Breast epithelium (tissue), 3 donors: ENCODE measurements around the gene ISG20.

Experiments
- CTCF ChIP-seq, 3 donors: fragments of 450-650 bp; IDR thresholded peaks; one replicate each; pipeline ENCODE4 v1.5.1; 2016 to 2017; ENCODE audit warnings: antibody characterized with exemption in 3 of 3, mild to moderate bottlenecking in 3 of 3, moderate library complexity in 3 of 3
- POLR2A ChIP-seq: fragments of 450-650 bp; IDR thresholded peaks from one replicate; pipeline ENCODE4 v1.6.1; 2016; ENCODE audit warnings: antibody characterized with exemption, mild to moderate bottlenecking, moderate library complexity
- POLR2AphosphoS5 ChIP-seq, 3 donors: sonication (generic); formaldehyde crosslinking; IDR thresholded peaks; one replicate each; pipeline ENCODE4 v1.6.1; 2017; ENCODE audit warnings: antibody characterized with exemption in 3 of 3

DNA sequence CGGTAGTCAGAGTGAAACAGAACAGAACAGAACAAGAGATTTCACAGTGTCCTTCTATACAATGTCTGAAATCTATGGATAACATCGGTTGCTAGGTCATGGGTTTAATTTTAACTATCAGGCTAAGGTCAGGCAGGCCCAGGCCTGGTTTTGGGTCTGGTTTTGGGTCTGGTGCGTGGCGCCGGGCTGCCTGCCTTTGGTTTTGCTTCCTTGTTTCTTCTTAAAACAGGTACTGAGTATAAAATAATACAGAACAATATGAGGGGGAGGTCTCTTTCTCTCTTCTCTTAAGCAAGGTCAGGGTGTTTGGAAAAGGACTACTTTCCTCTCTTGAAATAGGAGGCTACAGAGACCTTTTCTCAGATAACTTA, 16.2 kb upstream of the ISG20 start:
- no peak for TF ChIP-seq CTCF (IDR thresholded peaks at IDR 0.05)
- TF ChIP-seq POLR2A: no peak
- TF ChIP-seq POLR2AphosphoS5 (IDR thresholded peaks at IDR 0.05): no peak
